HG02610 (cell line): Measurements from ENCODE around the gene KRT74.

ENCODE experiments used
- ATAC-seq: cut with Tn5 transposase; IDR thresholded peaks from one replicate; pipeline ENCODE4 v1.9.1; 2021; ENCODE audit warnings: mild to moderate bottlenecking, moderate library complexity; ENCODE audit not compliant: unreplicated experiment

KRT74 gene

GRCh38 chr12:52522346-52523011 lies 51.2 kb downstream of the KRT74 start:
- ATAC-seq: no peak

DNA sequence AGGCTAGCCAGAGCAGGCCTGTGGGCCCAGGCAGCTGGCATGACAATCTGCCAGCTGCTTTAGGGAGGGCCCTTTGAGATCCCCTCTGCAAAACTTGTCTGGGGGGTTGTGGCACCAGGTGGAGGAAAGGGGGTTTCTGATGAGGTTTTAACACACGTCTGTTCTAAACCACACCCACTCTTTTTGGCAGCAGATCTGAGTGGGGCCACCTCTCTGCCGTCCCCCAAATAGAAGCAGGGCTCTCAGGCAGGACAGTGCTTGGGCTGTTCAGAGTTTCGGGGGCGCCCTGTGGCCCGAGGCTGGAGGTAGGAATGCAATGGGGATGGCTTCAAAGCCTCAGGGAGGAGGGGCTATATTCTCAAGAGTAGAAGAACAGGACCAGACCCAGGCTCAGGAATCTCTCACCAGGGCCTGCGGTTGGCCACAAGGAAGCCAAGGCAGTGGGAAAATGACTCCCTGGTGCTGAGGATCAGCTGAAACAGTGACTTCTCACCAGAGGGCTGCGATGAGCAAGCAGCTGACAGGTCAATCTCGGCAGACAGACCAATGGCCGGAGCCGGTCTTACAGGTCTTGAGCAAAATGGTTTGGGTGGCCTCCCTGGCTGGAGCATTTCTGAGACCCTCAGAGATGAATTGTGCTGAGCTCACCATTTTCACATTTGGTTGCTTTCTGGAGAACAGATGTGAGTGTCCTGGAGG lies 51.9 kb downstream of the KRT74 start:
- ATAC-seq: no peak

DNA sequence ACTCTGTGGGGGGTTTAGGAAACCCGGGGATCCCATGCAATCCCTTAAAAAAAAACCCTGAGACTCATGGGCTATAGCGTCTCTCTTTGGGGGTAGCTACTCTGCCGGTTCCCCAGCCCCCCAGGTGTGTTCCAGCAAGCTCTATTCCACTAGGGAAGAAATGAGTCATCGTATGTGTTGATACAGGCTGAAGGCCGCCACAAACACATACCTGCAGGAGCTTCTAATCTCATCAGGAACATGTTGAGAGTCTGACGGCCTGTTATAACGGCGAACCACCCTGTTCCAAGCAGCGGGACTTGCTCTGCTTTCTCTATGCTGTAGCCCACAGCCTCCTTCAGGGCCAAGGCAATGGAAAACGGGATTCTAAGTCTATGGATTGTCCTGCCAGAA lies 52.5 kb downstream of the KRT74 start:
- ATAC-seq: no peak

GRCh38 chr12:52519826-52520662 lies 53.6 kb downstream of the KRT74 start, which contains the start of gene KRT5:
Gene KRT5, minus strand, starts transcription at chr12:52520394. Its CDS starts 98 bp downstream, at chr12:52520296.
- ATAC-seq: no peak

GRCh38 chr12:52519387-52519703 lies 54.3 kb downstream of the KRT74 start:
- no peak for ATAC-seq

DNA sequence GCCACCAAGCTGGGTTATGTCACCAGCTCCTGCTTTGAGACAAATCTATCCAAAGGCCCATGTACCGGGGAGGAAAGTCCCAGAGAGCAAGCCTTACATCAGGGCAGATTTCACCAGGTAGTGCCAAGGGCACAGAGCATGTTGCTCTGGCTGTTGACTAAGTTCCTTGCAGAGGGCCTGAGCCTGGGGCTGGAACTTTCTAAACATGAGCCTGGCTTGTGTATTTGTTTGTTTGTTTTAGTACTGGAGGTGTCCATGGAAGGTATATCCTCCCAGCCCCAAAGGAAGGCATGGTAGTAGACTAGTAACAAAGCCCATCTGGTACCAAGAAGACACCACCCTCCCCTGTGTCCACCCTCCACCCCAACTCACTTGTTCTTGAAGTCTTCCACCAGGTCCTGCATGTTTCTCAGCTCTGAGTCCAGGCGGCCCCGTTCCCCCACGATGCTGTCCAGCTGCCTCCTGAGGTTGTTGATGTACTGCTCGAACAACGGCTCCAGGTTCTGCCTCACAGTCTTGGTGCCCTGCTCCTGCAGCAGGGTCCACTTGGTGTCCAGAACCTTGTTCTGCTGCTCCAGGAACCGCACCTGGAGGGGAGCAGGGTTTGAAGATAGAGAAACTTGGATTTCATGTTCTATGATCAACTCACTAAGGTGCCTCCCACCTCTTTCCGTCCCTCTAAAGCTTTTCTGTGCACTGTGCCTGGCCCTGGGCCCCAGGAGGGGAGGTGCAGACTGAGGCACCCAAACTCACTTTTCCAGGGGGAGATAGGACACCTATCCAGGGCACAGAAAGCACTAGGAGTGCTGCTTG lies 54.9 kb downstream of the KRT74 start:
- ATAC-seq: no peak

GRCh38 chr12:52517888-52518287 lies 55.8 kb downstream of the KRT74 start:
- ATAC-seq: no peak

DNA sequence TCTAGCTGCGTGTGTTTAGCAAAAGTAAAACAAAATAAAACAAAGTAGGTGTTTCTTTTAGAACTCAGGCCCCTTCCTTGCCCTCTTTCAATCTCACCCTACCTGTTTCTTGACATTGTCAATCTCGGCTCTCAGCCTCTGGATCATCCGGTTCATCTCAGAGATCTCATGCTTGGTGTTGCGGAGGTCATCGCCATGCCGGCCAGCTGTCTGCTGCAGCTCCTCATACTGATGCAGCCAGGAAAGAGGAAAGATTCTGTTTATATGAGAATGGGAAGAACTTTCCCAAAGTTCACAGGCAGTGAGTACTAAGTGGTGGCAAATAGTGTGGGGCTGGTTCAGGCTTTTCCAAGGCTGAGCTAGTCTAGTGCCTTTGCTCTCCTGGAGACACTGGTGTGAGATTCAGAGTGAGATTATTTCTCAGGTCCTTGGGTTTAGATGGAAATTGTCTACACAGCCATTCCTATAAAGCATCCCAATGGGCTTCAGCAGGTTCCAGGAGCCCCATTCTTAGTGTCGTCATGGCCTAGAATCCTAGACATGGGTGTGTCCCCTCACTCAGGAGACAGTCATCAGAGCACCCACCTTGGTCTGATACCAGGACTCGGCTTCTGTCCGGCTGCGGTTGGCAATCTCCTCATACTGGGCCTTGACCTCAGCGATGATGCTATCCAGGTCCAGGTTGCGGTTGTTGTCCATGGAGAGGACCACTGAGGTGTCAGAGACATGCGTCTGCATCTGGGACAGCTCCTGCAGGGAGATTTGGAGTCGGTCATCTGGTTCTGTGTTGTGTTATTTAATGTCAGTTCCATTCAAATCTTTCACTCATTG lies 56.4 kb downstream of the KRT74 start:
- no peak for ATAC-seq

- no peak for ATAC-seq
Observed at GRCh38 chr12:52515927-52516831, 57.5 kb downstream of the KRT74 start.
